Measurements from ENCODE around the gene VEGFD. TPM values are rescaled to one million over a fixed set of nuclear protein-coding genes. Genes with fewer than 3 reads are reported as not detected.

The VEGFD gene
- total and polyA plus RNA-seq, 2 of the 4 experiments (the other 2 are of a cell fraction), result 0.18 to 0.19 TPM

GRCh38 chrX:15310117-15310516 lies 74.1 kb downstream of the VEGFD start:
- no TSS peak for BruUV-seq (replicated peaks)
- in situ Hi-C loops (cut with MboI; ENCODE audit: low sequenced_read_pairs), result no loop called here
- no peaks in the 10 kb centered on the region for H3K79me1 ChIP-seq (ENCODE audit: low read depth in 1 of 2, low read length in 2 of 2)
- H3K23ac ChIP-seq (ENCODE audit: low read depth, low read length), result no peak overlapping the region
- peaks cover 1% of the 10 kb centered on the region; the same call in 1 of the 2 replicates for H3K27me3 ChIP-seq (ENCODE audit: control insufficient read depth, insufficient read depth, low read length)
- H2BK120ac ChIP-seq (ENCODE audit: low read depth, low read length), result no peak overlapping the region
- dilution Hi-C loops (cut with HindIII; ENCODE audit: low sequenced_read_pairs, unreplicated experiment), result no loop called here
- TF ChIP-seq BHLHE40 (IDR thresholded peaks at IDR 0.05; ENCODE audit: low read depth, low read length) (no peak), USF2 (IDR thresholded peaks at IDR 0.05; ENCODE audit: low read depth, low read length) (no peak), FOS (IDR thresholded peaks at IDR 0.05; ENCODE audit: low read depth, low read length) (no peak), RFX5 (IDR thresholded peaks at IDR 0.05; ENCODE audit: low read depth, low read length) (no peak), RAD21 (IDR thresholded peaks at IDR 0.05; ENCODE audit: low read length) (no peak), CHD1 (IDR thresholded peaks at IDR 0.05; ENCODE audit: low read depth, low read length) (no peak), ELK1 (IDR thresholded peaks at IDR 0.05; ENCODE audit: borderline replicate concordance, low read depth, low read length) (no peak), RCOR1 (IDR thresholded peaks at IDR 0.05; ENCODE audit: insufficient replicate concordance, low read length) (no peak), MAFK (IDR thresholded peaks at IDR 0.05; ENCODE audit: low read depth, low read length) (no peak), NFE2L2 (IDR thresholded peaks at IDR 0.05; ENCODE audit: low read depth, low read length) (no peak), CTCF (conservative IDR thresholded peaks at IDR 0.05; ENCODE audit: low read depth, low read length) (no peak), SMC3 (IDR thresholded peaks at IDR 0.05; ENCODE audit: low read depth, low read length) (no peak), CEBPB (IDR thresholded peaks at IDR 0.05; ENCODE audit: low read depth, low read length) (no peak), MXI1 (IDR thresholded peaks at IDR 0.05; ENCODE audit: borderline replicate concordance, low read depth, low read length) (no peak), POLR2A (IDR thresholded peaks at IDR 0.05; ENCODE audit: low read depth, low read length) (no peak), MAZ (IDR thresholded peaks at IDR 0.05; ENCODE audit: borderline replicate concordance, low read depth, low read length) (no peak)
- H3K4me3 ChIP-seq (ENCODE audit: insufficient read depth, low read depth, low read length), result no peak overlapping the region
- H4K8ac ChIP-seq (ENCODE audit: low read depth in 2 of 2, low read length in 2 of 2), result no peak overlapping the region
- H2AFZ ChIP-seq (replicated peaks; ENCODE audit: low read length, poor library complexity), result no peak overlapping the region
- no peak overlapping the region for H3K18ac ChIP-seq (ENCODE audit: low read depth, low read length)
- H3K9me1 ChIP-seq (ENCODE audit: insufficient read depth, low read length), result no peaks in the 10 kb centered on the region
- H3K9me3 ChIP-seq (ENCODE audit: control insufficient read depth, insufficient read depth, low read length), result no peaks in the 10 kb centered on the region
- no peak overlapping the region for H2BK15ac ChIP-seq (ENCODE audit: low read depth, low read length)
- H4K20me1 ChIP-seq (ENCODE audit: insufficient read depth, low read length), result no peaks in the 10 kb centered on the region
- DNase-seq (peak; percentile 6), ATAC-seq (ENCODE audit: low read depth) (no peak)
- H3K9ac ChIP-seq (ENCODE audit: low read depth, low read length), result no peak overlapping the region
- POLR2A ChIA-PET (ENCODE audit: unreplicated experiment), result no interaction called here
- H3K36me3 ChIP-seq (ENCODE audit: control insufficient read depth, insufficient read depth, low read length), result no peaks in the 10 kb centered on the region
- no peak overlapping the region for H2AK5ac ChIP-seq (ENCODE audit: low read depth, low read length)
- H2BK20ac ChIP-seq (ENCODE audit: low read depth, low read length), result no peak overlapping the region
- H3K27ac ChIP-seq (ENCODE audit: insufficient read depth, low read length), result no peak overlapping the region
- no peak overlapping the region for H3K4me2 ChIP-seq (ENCODE audit: low read depth, low read length)
- H3K14ac ChIP-seq (replicated peaks; ENCODE audit: low read depth, low read length), result no peak overlapping the region
- H3K56ac ChIP-seq (ENCODE audit: extremely low read depth, insufficient read depth, low read length), result no peak overlapping the region
- no peak overlapping the region for H4K91ac ChIP-seq (ENCODE audit: insufficient read depth, low read depth, low read length)
- H2AK9ac ChIP-seq (replicated peaks; ENCODE audit: low read depth, low read length, poor library complexity), result no peak overlapping the region
- no peak overlapping the region for H4K5ac ChIP-seq (ENCODE audit: low read depth, low read length)
- H3K4me1 ChIP-seq (ENCODE audit: control insufficient read depth, insufficient read depth, low read length), result no peaks in the 10 kb centered on the region
- intact Hi-C loops (cut with micrococcal nuclease), result no loop called here
- H3K4ac ChIP-seq (ENCODE audit: low read depth, low read length), result no peak overlapping the region
- CTCF ChIA-PET, result no interaction called here
- WGBS, 2 experiments (ENCODE audit: extremely low coverage in 2 of 2, insufficient read length in 1 of 2), result no CpG with 5 or more reads among the region's 3 CpGs
- no peak overlapping the region for H2BK5ac ChIP-seq (ENCODE audit: low read depth, low read length, poor library complexity, severe bottlenecking)

Measured in IMR-90 (cell line).